BJ (cell line): ENCODE data around the gene CXCR1. TPM values are rescaled to one million over a fixed set of nuclear protein-coding genes. Genes with fewer than 3 reads are reported as not detected.

Experiments used
- CTCF ChIA-PET: fragments of 350-600 bp; formaldehyde crosslinking; extraction: SDS; loops from one replicate; lab custom pipeline; 2021; ENCODE audit warnings: antibody characterized with exemption, inconsistent platforms; lab: Yijun Ruan, JAX
- POLR2A ChIA-PET: fragments of 300-600 bp; sonication (Branson Sonifier 250); formaldehyde crosslinking; extraction: SDS; loops from one replicate; lab custom pipeline; 2021; ENCODE audit warnings: antibody characterized with exemption; lab: Charles Lee
- DNase-seq: peaks from one replicate; pipeline ENCODE4 v3.0.0-alpha.2; 2011; ENCODE audit warnings: low read depth
- H3K27me3 ChIP-seq: 2 replicates; pipeline ENCODE4 v1.6.0; 2011; ENCODE audit warnings: low read length; ENCODE audit not compliant: control insufficient read depth, insufficient read depth
- H3K36me3 ChIP-seq: 2 replicates; pipeline ENCODE4 v1.5.1; 2011; ENCODE audit warnings: low read length; ENCODE audit not compliant: control insufficient read depth, insufficient read depth
- H3K4me3 ChIP-seq: 2 replicates; pipeline ENCODE4 v1.5.1; 2011; ENCODE audit warnings: low read depth, mild to moderate bottlenecking, control low read depth, low read length
- polyA plus RNA-seq: library from polyadenylated mRNA; depleted of rRNA; stranded (reverse); fragments of >200 nt; gene quantifications from 2 replicates; pipeline ENCODE4 v1.2.3, GENCODE V29; 2011
- TF ChIP-seq, protein P1 (sequence below): IDR thresholded peaks from 2 replicates; pipeline ENCODE4 v1.5.1; 2011; ENCODE audit warnings: low read depth, mild to moderate bottlenecking, control low read depth, inconsistent platforms, low read length, moderate library complexity; ENCODE audit not compliant: insufficient read depth

CXCR1 gene
- polyA plus RNA-seq, 1 experiment, result not detected

GRCh38 chr2:218196974-218197373 lies 30.2 kb upstream of the CXCR1 start:
- no peak for DNase-seq
- peaks cover 2% of the 10 kb centered on the region for H3K27me3 ChIP-seq
- POLR2A ChIA-PET, result no interaction called here
- CTCF ChIA-PET, result interaction anchor here (0.6 kb wide), 1 partner anchor 11 kb away, joined by 3 read pairs; no protein-coding TSS in a partner anchor
- H3K36me3 ChIP-seq, result no peaks in the 10 kb centered on the region
- TF ChIP-seq, protein P1, sequence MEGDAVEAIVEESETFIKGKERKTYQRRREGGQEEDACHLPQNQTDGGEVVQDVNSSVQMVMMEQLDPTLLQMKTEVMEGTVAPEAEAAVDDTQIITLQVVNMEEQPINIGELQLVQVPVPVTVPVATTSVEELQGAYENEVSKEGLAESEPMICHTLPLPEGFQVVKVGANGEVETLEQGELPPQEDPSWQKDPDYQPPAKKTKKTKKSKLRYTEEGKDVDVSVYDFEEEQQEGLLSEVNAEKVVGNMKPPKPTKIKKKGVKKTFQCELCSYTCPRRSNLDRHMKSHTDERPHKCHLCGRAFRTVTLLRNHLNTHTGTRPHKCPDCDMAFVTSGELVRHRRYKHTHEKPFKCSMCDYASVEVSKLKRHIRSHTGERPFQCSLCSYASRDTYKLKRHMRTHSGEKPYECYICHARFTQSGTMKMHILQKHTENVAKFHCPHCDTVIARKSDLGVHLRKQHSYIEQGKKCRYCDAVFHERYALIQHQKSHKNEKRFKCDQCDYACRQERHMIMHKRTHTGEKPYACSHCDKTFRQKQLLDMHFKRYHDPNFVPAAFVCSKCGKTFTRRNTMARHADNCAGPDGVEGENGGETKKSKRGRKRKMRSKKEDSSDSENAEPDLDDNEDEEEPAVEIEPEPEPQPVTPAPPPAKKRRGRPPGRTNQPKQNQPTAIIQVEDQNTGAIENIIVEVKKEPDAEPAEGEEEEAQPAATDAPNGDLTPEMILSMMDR, result no peak
- H3K4me3 ChIP-seq, result no peak overlapping the region

GRCh38 chr2:218194880-218195279 lies 28.1 kb upstream of the CXCR1 start:
- no peak for DNase-seq
- H3K36me3 ChIP-seq, result no peaks in the 10 kb centered on the region
- ChIA-PET CTCF (interaction anchor here (1.8 kb wide), 1 partner anchor 15 kb away, joined by 3 read pairs; no protein-coding TSS in a partner anchor), POLR2A (no interaction called here)
- H3K4me3 ChIP-seq, result no peak overlapping the region
- TF ChIP-seq, protein P1, result no peak
- H3K27me3 ChIP-seq, result peaks cover 2% of the 10 kb centered on the region; the same call in 1 of the 2 replicates

DNA sequence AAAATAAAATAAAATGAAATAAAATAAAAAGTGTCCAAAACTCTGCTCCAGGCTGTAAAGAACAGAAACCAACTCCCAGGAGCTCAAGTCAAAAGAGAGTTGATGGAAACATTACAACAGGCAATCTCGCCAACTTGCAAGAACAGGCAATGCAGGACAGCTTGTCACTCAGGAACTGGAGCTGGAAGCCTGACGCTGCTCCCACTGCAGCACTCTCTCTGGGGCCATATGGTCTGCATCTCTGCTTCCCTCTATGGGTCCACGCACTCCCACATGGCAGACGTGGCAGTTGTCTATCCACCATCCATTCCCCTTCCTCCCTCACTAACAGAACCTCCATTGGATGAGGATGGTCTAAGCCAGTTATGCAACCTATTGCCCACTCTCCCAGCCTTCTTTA lies 26.9 kb upstream of the CXCR1 start:
- ChIA-PET CTCF (interaction anchor here (1.8 kb wide), 1 partner anchor 14 kb away, joined by 3 read pairs; no protein-coding TSS in a partner anchor), POLR2A (no interaction called here)
- H3K27me3 ChIP-seq, result peaks cover 2% of the 10 kb centered on the region
- no peaks in the 10 kb centered on the region for H3K36me3 ChIP-seq
- no peak overlapping the region for H3K4me3 ChIP-seq
- no peak for DNase-seq
- TF ChIP-seq, protein P1, result no peak

GRCh38 chr2:218192902-218193430 lies 26.2 kb upstream of the CXCR1 start:
- CTCF ChIA-PET, result no interaction called here
- Histone ChIP-seq H3K36me3 (no peaks in the 10 kb centered on the region), H3K4me3 (no peak overlapping the region), H3K27me3 (no peaks in the 10 kb centered on the region; the same call in 1 of the 2 replicates)
- DNase-seq, result no peak
- POLR2A ChIA-PET, result no interaction called here
- TF ChIP-seq, protein P1, result no peak

DNA sequence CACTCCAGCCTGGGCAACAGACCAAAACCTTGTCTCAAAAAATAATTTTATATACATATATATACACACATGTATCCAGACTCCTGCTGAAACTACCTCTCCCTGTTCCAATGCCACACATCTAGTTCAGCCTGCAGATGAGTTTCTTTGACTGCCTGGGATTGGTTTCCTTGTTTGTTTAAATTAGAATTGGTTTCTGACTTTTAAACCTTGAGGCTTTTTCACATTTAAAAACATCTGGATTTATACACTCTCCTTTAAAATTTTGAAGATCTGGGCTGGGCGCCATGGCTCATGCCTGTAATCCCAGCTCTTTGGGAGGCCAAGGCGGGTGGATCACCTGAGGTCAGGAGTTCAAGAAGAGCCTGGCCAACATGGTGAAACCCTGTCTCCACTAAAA lies 21.8 kb upstream of the CXCR1 start:
- Histone ChIP-seq H3K27me3 (peaks cover under 1% of the 10 kb centered on the region), H3K4me3 (no peak overlapping the region), H3K36me3 (no peaks in the 10 kb centered on the region)
- TF ChIP-seq, protein P1, result no peak
- POLR2A ChIA-PET, result no interaction called here
- CTCF ChIA-PET, result interaction anchor here (1.2 kb wide), 1 partner anchor 13 kb away, joined by 4 read pairs; no protein-coding TSS in a partner anchor
- DNase-seq, result no peak
